ENCODE results near the gene SLC39A2. TPM values are rescaled to one million over a fixed set of nuclear protein-coding genes. Genes with fewer than 3 reads are reported as not detected.

The SLC39A2 gene

GRCh38 chr14:21050597-21050996 is 51.5 kb downstream of the SLC39A2 start:
- Histone ChIP-seq H2BK5ac (ENCODE audit: low read length) (no peak overlapping the region), H3K36me3 (replicated peaks in 1 of 2; ENCODE audit: control insufficient read depth in 2 of 2, insufficient read depth in 2 of 2, low read length in 2 of 2) (no peaks in the 10 kb centered on the region), H3K27me3 (ENCODE audit: control insufficient read depth in 3 of 3, insufficient read depth in 3 of 3, low read depth in 1 of 3, low read length in 3 of 3) (peaks cover 0 to 21% (median 0%) of the 10 kb centered on the region in 3 experiments), H3K4me1 (ENCODE audit: control insufficient read depth in 2 of 2, insufficient read depth in 1 of 2, low read depth in 1 of 2, low read length in 2 of 2) (no peaks in the 10 kb centered on the region), H3K9ac (ENCODE audit: low read depth, low read length, poor library complexity) (no peak overlapping the region), H2BK120ac (ENCODE audit: low read depth, low read length) (no peak overlapping the region), H3K14ac (ENCODE audit: low read length) (no peak overlapping the region), H3K18ac (ENCODE audit: low read length) (no peak overlapping the region), H3K4me3 (ENCODE audit: low read length in 2 of 2) (no peak overlapping the region), H3K27ac (replicated peaks; ENCODE audit: low read length) (no peak overlapping the region), H3K9me3 (replicated peaks in 1 of 2; ENCODE audit: control insufficient read depth in 2 of 2, insufficient read depth in 1 of 2, low read depth in 1 of 2, low read length in 2 of 2) (no peaks in the 10 kb centered on the region), H2AK5ac (ENCODE audit: low read depth, low read length) (no peak overlapping the region), H2BK12ac (ENCODE audit: low read length) (no peak overlapping the region), H3K23ac (ENCODE audit: low read depth, low read length, poor library complexity) (no peak overlapping the region), H4K91ac (ENCODE audit: low read depth, low read length, poor library complexity) (no peak overlapping the region), H3K4ac (ENCODE audit: low read length) (no peak overlapping the region), H3K79me1 (ENCODE audit: low read depth, low read length) (no peaks in the 10 kb centered on the region), H2AFZ (ENCODE audit: low read length) (no peak overlapping the region), H4K8ac (ENCODE audit: low read depth, low read length) (no peak overlapping the region), H3K4me2 (ENCODE audit: insufficient read depth, low read length, poor library complexity, severe bottlenecking) (no peak overlapping the region), H2BK15ac (ENCODE audit: low read length) (no peak overlapping the region)
- DNase-seq (ENCODE audit: low spot score), result no peak
- WGBS, 2 donors (ENCODE audit: extremely low coverage in 2 of 2, insufficient read length in 2 of 2, insufficient replicate concordance in 1 of 2), result no CpG with 5 or more reads among the region's 3 CpGs

Small RNA genes within 50 kb of the gene (small RNA-seq; reads per million reads assigned to genes)
- gene RN7SL189P (ENCODE audit: insufficient read depth), result not detected

All from neuronal stem cell (in vitro differentiated cells).